CD4-positive, alpha-beta T cell treated with Interleukin-2 at 100 ng/mL for 4 hours (primary cell): Measurements from ENCODE around the gene SOAT2.
"Not testable (repeated sequence)": the region's sequence is repeated elsewhere in the genome, so short reads cannot be mapped to it uniquely, and the experiment has no call there.

Source experiments
- DNase-seq: peaks from one replicate; pipeline ENCODE4 v3.0.0-alpha.2; 2020; ENCODE audit warnings: low spot score

SOAT2 gene

GRCh38 chr12:53143355-53143754, 40.1 kb downstream of the SOAT2 start:
- DNase-seq: no peak

- DNase-seq: no peak
Measured at GRCh38 chr12:53145383-53146260, 42.3 kb downstream of the SOAT2 start.

GRCh38 chr12:53147181-53147580, 43.9 kb downstream of the SOAT2 start:
- no peak for DNase-seq

GRCh38 chr12:53147653-53148052, 44.4 kb downstream of the SOAT2 start:
- no peak for DNase-seq

- DNase-seq: no peak
Measured at GRCh38 chr12:53151039-53151438, 47.8 kb downstream of the SOAT2 start.

GRCh38 chr12:53152390-53152789, 49.1 kb downstream of the SOAT2 start:
- DNase-seq: no peak

- DNase-seq: peak; percentile 92
Measured at GRCh38 chr12:53159195-53159839, 56.0 kb downstream of the SOAT2 start.

- no peak for DNase-seq
Measured at GRCh38 chr12:53160000-53160399, 56.7 kb downstream of the SOAT2 start.

GRCh38 chr12:53160673-53161072, 57.4 kb downstream of the SOAT2 start:
- DNase-seq: no peak

- DNase-seq: no peak
Measured at GRCh38 chr12:53161119-53161911, 58.0 kb downstream of the SOAT2 start.

- DNase-seq: not testable (repeated sequence)
Measured at GRCh38 chr12:53163008-53163407, 59.7 kb downstream of the SOAT2 start.

GRCh38 chr12:53166837-53167236, 63.6 kb downstream of the SOAT2 start:
- DNase-seq: no peak

GRCh38 chr12:53169644-53170043, 66.4 kb downstream of the SOAT2 start:
- DNase-seq: no peak

GRCh38 chr12:53170215-53170614, 66.9 kb downstream of the SOAT2 start:
- DNase-seq: no peak

- DNase-seq: no peak
Measured at GRCh38 chr12:53170876-53171724, 67.8 kb downstream of the SOAT2 start.

GRCh38 chr12:53171725-53172329, 68.5 kb downstream of the SOAT2 start:
- DNase-seq: no peak

- DNase-seq: no peak
Measured at GRCh38 chr12:53172352-53172751, 69.1 kb downstream of the SOAT2 start.

- DNase-seq: no peak
Measured at GRCh38 chr12:53173085-53173715, 69.9 kb downstream of the SOAT2 start.
